ENCODE measurements around the gene ZNF214.
"Not testable (repeated sequence)": the region's sequence is repeated elsewhere in the genome, so short reads cannot be mapped to it uniquely, and the experiment has no call there.

ZNF214 gene

DNA sequence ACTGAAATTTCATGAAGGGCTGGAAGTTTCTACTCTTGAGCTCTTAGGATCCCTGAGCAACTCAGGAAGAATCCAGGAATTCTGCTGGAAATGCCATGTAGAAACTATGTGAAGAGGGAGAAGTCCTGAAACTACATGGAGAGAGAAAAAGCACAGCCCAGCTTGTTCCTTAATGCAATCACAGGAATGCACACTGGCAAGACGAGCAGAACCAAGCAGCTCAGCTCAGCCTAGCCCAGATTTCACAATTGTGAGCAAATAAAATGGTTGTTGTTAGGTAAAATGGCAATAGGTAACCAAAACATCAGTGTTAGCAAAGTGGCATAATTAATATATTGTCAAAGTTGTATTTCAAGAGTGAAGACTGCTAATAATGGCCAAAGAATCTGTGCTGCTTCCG, 28.1 kb downstream of the ZNF214 start:
- no peak for DNase-seq (ENCODE audit: low spot score)
- Histone ChIP-seq H3K27ac (peak overlapping the region; percentile 28 to 58), H3K4me3 (peak overlapping the region; percentile 30)
- TF ChIP-seq CTCF (IDR thresholded peaks at IDR 0.05), result no peak

GRCh38 chr11:6991227-6991626, 28.9 kb downstream of the ZNF214 start:
- DNase-seq (ENCODE audit: low spot score), result no peak
- Histone ChIP-seq H3K27ac (no peak overlapping the region), H3K4me3 (no peak overlapping the region)
- TF ChIP-seq CTCF (IDR thresholded peaks at IDR 0.05), result no peak

DNA sequence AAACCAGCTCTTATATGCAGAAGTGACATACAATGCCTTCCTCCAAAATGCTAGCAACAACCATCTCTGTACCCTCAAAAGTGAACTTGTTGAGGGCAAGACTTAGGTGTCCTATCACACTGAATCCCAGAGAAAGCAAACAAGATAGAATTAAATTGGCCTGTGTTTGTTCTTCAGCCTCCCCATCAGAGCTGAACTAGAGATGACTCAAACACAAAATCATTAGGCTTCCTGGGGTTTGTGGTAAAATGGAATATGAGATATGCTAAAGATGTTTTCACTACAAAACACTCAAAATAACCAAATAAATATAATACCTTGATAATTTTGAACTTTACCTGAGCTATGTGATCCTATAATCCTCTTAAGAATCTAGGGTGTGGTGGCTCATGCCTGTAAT, 31.6 kb downstream of the ZNF214 start:
- H3K4me3 ChIP-seq, result no peak overlapping the region
- no peak for TF ChIP-seq CTCF (IDR thresholded peaks at IDR 0.05)
- DNase-seq (ENCODE audit: low spot score), result no peak
- H3K27ac ChIP-seq, result no peak overlapping the region

DNA sequence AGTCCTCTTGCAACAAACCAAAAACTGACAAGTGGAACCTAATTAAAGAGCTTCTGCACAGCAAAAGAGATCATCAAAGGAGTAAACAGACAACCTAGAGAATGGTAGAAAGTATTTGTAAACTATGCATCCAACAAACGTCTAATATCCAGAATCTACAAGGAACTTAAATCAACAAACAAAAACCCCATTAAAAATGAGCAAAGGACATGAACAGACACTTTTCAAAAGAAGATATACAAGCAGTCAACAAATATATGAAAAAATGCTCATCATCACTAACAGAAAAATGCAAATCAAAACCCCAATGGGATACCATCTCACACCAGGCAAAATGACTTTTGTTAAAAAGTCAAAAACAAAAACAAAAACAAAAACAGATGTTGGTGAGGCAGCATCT, 33.7 kb downstream of the ZNF214 start:
- no peak for DNase-seq (ENCODE audit: low spot score)
- H3K27ac ChIP-seq, result no peak overlapping the region
- no peak overlapping the region for H3K4me3 ChIP-seq
- no peak for TF ChIP-seq CTCF (IDR thresholded peaks at IDR 0.05)

- H3K27ac ChIP-seq, result no peak overlapping the region
- DNase-seq (ENCODE audit: low spot score), result no peak
- TF ChIP-seq CTCF (IDR thresholded peaks at IDR 0.05), result no peak
- no peak overlapping the region for H3K4me3 ChIP-seq
Measured at GRCh38 chr11:6979365-6979764, 40.8 kb downstream of the ZNF214 start.

DNA sequence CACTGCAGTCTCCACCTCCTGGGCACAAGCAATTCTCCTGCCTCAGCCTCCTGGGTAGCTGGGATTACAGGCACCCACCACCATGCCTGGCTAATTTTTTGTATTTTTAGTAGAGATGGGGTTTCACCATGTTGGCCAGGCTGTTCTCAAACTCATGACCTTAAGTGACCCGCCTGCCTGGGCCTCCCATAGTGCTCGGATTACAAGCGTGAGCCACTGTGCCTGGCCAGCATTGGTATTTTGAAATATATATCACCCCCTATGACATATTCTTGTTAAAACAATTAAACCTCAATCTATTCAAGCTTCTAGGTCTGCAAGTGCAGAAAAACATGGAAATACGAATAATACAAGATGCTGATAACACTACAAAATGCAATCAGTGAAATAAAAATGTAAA, 50.3 kb downstream of the ZNF214 start:
- H3K4me3 ChIP-seq; H3K27ac ChIP-seq; DNase-seq (ENCODE audit: low spot score): not testable (repeated sequence)

GRCh38 chr11:6968816-6969215, 51.3 kb downstream of the ZNF214 start:
- H3K27ac ChIP-seq, result no peak overlapping the region
- TF ChIP-seq CTCF (IDR thresholded peaks at IDR 0.05), result no peak
- no peak overlapping the region for H3K4me3 ChIP-seq
- DNase-seq (ENCODE audit: low spot score), result no peak

DNA sequence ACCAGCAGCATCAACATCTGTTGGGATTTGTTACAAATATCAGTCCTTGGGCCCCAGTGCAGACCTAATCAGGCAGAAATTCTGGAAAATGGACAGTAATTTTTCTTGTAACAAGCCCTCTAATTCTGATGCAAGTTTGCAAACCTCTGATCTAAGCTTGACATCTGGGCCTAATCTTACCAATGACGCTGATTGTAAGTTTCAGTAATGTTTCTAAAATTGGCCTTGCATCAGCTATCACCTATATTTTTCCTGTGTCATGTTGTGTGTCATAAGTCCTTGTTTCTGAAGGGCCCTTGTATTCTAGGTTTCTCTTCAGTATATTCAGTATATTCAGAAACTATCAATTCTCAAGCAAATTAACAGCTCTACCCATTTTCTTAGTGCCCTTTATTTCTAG, 57.5 kb downstream of the ZNF214 start:
- no peak for DNase-seq (ENCODE audit: low spot score)
- no peak overlapping the region for H3K27ac ChIP-seq
- no peak for TF ChIP-seq CTCF (IDR thresholded peaks at IDR 0.05)
- H3K4me3 ChIP-seq, result no peak overlapping the region
